Upper lobe of right lung (tissue), 1 donor: Measurements from ENCODE around the gene MED29. TPM values are rescaled to one million over a fixed set of nuclear protein-coding genes. Genes with fewer than 3 reads are reported as not detected.

Experiments
- ATAC-seq: fragments of 200-7000 bp; cut with Tn5 transposase; one replicate; pipeline ENCODE4 v1.9.1; 2020; ENCODE audit warnings: mild to moderate bottlenecking, moderate library complexity
- DNase-seq: peaks from one replicate; pipeline ENCODE4 v3.0.0-alpha.2; 2020
- H3K27ac ChIP-seq: fragments of 200-600 bp; one replicate; pipeline ENCODE4 v1.8.0; 2022
- H3K27me3 ChIP-seq: fragments of 200-600 bp; one replicate; pipeline ENCODE4 v1.8.0; 2022; ENCODE audit warnings: mild to moderate bottlenecking
- H3K36me3 ChIP-seq: fragments of 200-600 bp; one replicate; pipeline ENCODE4 v1.8.0; 2022
- H3K4me1 ChIP-seq: fragments of 200-600 bp; one replicate; pipeline ENCODE4 v1.8.0; 2022
- H3K4me3 ChIP-seq: fragments of 200-600 bp; one replicate; pipeline ENCODE4 v1.8.0; 2022; ENCODE audit warnings: mild to moderate bottlenecking
- H3K9me3 ChIP-seq: fragments of 200-600 bp; one replicate; pipeline ENCODE4 v1.8.0; 2022
- CTCF ChIP-seq: fragments of 200-600 bp; IDR thresholded peaks from one replicate; pipeline ENCODE4 v1.8.0; 2022; ENCODE audit warnings: antibody characterized with exemption
- intact Hi-C: fragments of 100-400 bp; cut with DNase I; formaldehyde crosslinking; loops from one replicate; pipeline ENCODE4 v1.11.0; 2022
- total RNA-seq: library from RNA; stranded (reverse); fragmentation: NEBNext Ultra II Directional; extraction: Animal tissue kit (Norgen Biotek cat#: 25700); gene quantifications from one replicate; pipeline ENCODE4 v1.2.1, GENCODE V29; 2021
- donor health status: DM: no; HTN: yes; CAD: no; lungs with severe emphysema.

The MED29 gene
- total RNA-seq, 1 donor from 2014 or later = 28.8 TPM

GRCh38 chr19:39347332-39348164 lies 43.6 kb upstream of the MED29 start:
- TF ChIP-seq CTCF = no peak
- ATAC-seq (no peak), DNase-seq (no peak)
- Histone ChIP-seq H3K4me3 (no peak overlapping the region), H3K27ac (no peak overlapping the region), H3K27me3 (no peaks in the 10 kb centered on the region), H3K4me1 (peaks cover 24% of the 10 kb centered on the region), H3K36me3 (peaks cover 22% of the 10 kb centered on the region), H3K9me3 (no peaks in the 10 kb centered on the region)
- intact Hi-C loops = no loop called here

GRCh38 chr19:39349326-39349725 lies 41.9 kb upstream of the MED29 start:
- TF ChIP-seq CTCF = no peak
- Histone ChIP-seq H3K27ac (no peak overlapping the region), H3K27me3 (no peaks in the 10 kb centered on the region), H3K36me3 (peaks cover 40% of the 10 kb centered on the region), H3K4me3 (no peak overlapping the region), H3K4me1 (peaks cover 16% of the 10 kb centered on the region), H3K9me3 (no peaks in the 10 kb centered on the region)
- DNase-seq (no peak), ATAC-seq (no peak)
- intact Hi-C loops = no loop called here

GRCh38 chr19:39350156-39350555 lies 41.0 kb upstream of the MED29 start:
- Histone ChIP-seq H3K27me3 (no peaks in the 10 kb centered on the region), H3K27ac (no peak overlapping the region), H3K9me3 (no peaks in the 10 kb centered on the region), H3K4me3 (no peak overlapping the region), H3K36me3 (peaks cover 48% of the 10 kb centered on the region), H3K4me1 (peaks cover 10% of the 10 kb centered on the region)
- ATAC-seq = no peak
- no peak for TF ChIP-seq CTCF
- no peak for DNase-seq
- intact Hi-C loops = no loop called here

GRCh38 chr19:39351537-39352064 lies 39.6 kb upstream of the MED29 start:
- DNase-seq (no peak), ATAC-seq (no peak)
- Histone ChIP-seq H3K27ac (no peak overlapping the region), H3K9me3 (no peaks in the 10 kb centered on the region), H3K36me3 (peaks cover 63% of the 10 kb centered on the region), H3K4me3 (no peak overlapping the region), H3K27me3 (no peaks in the 10 kb centered on the region), H3K4me1 (no peaks in the 10 kb centered on the region)
- TF ChIP-seq CTCF = no peak
- intact Hi-C loops = no loop called here

- peaks cover 66% of the 10 kb centered on the region for H3K36me3 ChIP-seq
- no peak for ATAC-seq
- no peaks in the 10 kb centered on the region for H3K9me3 ChIP-seq
- DNase-seq = no peak
- H3K27ac ChIP-seq = no peak overlapping the region
- intact Hi-C loops = no loop called here
- no peaks in the 10 kb centered on the region for H3K4me1 ChIP-seq
- H3K4me3 ChIP-seq = no peak overlapping the region
- no peak for TF ChIP-seq CTCF
- H3K27me3 ChIP-seq = no peaks in the 10 kb centered on the region
These were observed 38.6 kb upstream of the MED29 start for GRCh38 chr19:39352381-39353255.
